GM12878 (cell line): ENCODE measurements around the gene SPC24. TPM values are rescaled to one million over a fixed set of nuclear protein-coding genes. Genes with fewer than 3 reads are reported as not detected.

ENCODE experiments used
- ATAC-seq: fragments of 200-7000 bp; cut with Tn5 transposase; 3 replicates; pipeline ENCODE4 v1.9.1; 2020; ENCODE audit warnings: mild to moderate bottlenecking, moderate library complexity
- Bru-seq: library from RNA; stranded (reverse); fragments of 400-500 nt; gene quantifications from one replicate; lab custom pipeline; 2021; lab: Mats Ljungman, UMichigan
- BruChase-seq, 2 experiments: library from RNA; stranded (reverse); fragments of 400-500 nt; gene quantifications; one replicate each; lab custom pipeline; 2021; lab: Mats Ljungman, UMichigan
- BruUV-seq: library from RNA; stranded (reverse); fragments of 400-500 nt; replicated peaks from 2 replicates; lab custom pipeline; 2021; lab: Mats Ljungman, UMichigan
- CTCF ChIA-PET: fragments of 300-600 bp; sonication (Branson Sonifier 250); formaldehyde crosslinking; extraction: SDS; loops from one replicate; lab custom pipeline; 2021; ENCODE audit warnings: inconsistent platforms; lab: Yijun Ruan, JAX
- POLR2A ChIA-PET: fragments of 350-600 bp; formaldehyde crosslinking; extraction: SDS; loops from one replicate; lab custom pipeline; 2021; ENCODE audit warnings: inconsistent platforms; lab: Charles Lee
- RAD21 ChIA-PET: fragments of 300-600 bp; sonication (Branson Sonifier 250); formaldehyde crosslinking; loops from one replicate; lab custom pipeline; 2023; ENCODE audit warnings: antibody characterized with exemption; ENCODE audit not compliant: unreplicated experiment; lab: Charles Lee
- SMC1A ChIA-PET: fragments of 300-600 bp; sonication (Branson Sonifier 250); formaldehyde crosslinking; loops from one replicate; lab custom pipeline; 2023; ENCODE audit not compliant: unreplicated experiment, uncharacterized antibody; lab: Charles Lee
- DNase-seq: peaks from one replicate; pipeline ENCODE4 v3.0.0-alpha.2; 2011; ENCODE audit warnings: low read depth, low spot score
- FAIRE-seq: peaks from 3 replicates; lab custom pipeline; 2011; peaks lifted over from hg19 to GRCh38; lab: Jason Lieb, UNC
- H2AFZ ChIP-seq: 2 replicates; pipeline ENCODE4 v1.6.0; 2011; ENCODE audit warnings: low read depth, low read length, control low read depth; ENCODE audit not compliant: control insufficient read depth
- H3K27ac ChIP-seq: 2 replicates; pipeline ENCODE4 v1.5.1; 2011; ENCODE audit warnings: control low read depth; ENCODE audit not compliant: control insufficient read depth, insufficient read depth
- H3K27me3 ChIP-seq, 2 experiments: replicated peaks in 1 of 2; 2 replicates each; pipeline versions ENCODE4 v1.6.0 to v1.6.1; 2011; ENCODE audit warnings: low read length in 1 of 2; ENCODE audit not compliant: control insufficient read depth in 2 of 2, insufficient read depth in 2 of 2
- H3K36me3 ChIP-seq, 2 experiments: 2 replicates each; pipeline ENCODE4 v1.5.1; 2011; ENCODE audit warnings: low read length in 1 of 2; ENCODE audit not compliant: control insufficient read depth in 2 of 2, insufficient read depth in 2 of 2
- H3K4me1 ChIP-seq: 2 replicates; pipeline ENCODE4 v1.6.1; 2011; ENCODE audit warnings: mild to moderate bottlenecking, low read length, moderate library complexity, mixed read lengths; ENCODE audit not compliant: control insufficient read depth, insufficient read depth
- H3K4me2 ChIP-seq: 2 replicates; pipeline ENCODE4 v1.6.0; 2011; ENCODE audit warnings: control low read depth; ENCODE audit not compliant: control insufficient read depth, insufficient read depth
- H3K4me3 ChIP-seq: fragments of 200-600 bp; sonication (generic); 2 replicates; pipeline ENCODE4 v1.5.1; 2016
- H3K79me2 ChIP-seq: 2 replicates; pipeline ENCODE4 v1.6.0; 2011; ENCODE audit warnings: low read length; ENCODE audit not compliant: control insufficient read depth, insufficient read depth
- H3K9ac ChIP-seq: 2 replicates; pipeline ENCODE4 v1.8.0; 2011; ENCODE audit warnings: low read length, control low read depth, mixed read lengths; ENCODE audit not compliant: control insufficient read depth, insufficient read depth
- H3K9me3 ChIP-seq: replicated peaks from 3 replicates; pipeline ENCODE4 v1.5.1; 2011; ENCODE audit warnings: mild to moderate bottlenecking, low read length; ENCODE audit not compliant: control insufficient read depth, insufficient read depth
- H4K20me1 ChIP-seq: 2 replicates; pipeline ENCODE4 v1.6.0; 2011; ENCODE audit not compliant: control insufficient read depth, insufficient read depth
- HDAC2 ChIP-seq: fragments of 200-600 bp; sonication (generic); IDR thresholded peaks from 2 replicates; pipeline ENCODE4 v1.6.1; 2017
- IRF3 ChIP-seq: fragments of 450-650 bp; IDR thresholded peaks from 2 replicates; pipeline ENCODE4 v1.6.1; 2014; ENCODE audit warnings: mild to moderate bottlenecking
- KLF5 ChIP-seq: fragments of 450-650 bp; IDR thresholded peaks from 2 replicates; pipeline ENCODE4 v1.6.1; 2014; ENCODE audit warnings: mild to moderate bottlenecking; ENCODE audit not compliant: partially characterized antibody
- NBN ChIP-seq: fragments of 450-650 bp; IDR thresholded peaks from 2 replicates; pipeline ENCODE4 v1.6.1; 2016
- NFYA ChIP-seq: IDR thresholded peaks from 2 replicates; pipeline ENCODE4 v1.6.1; 2011; ENCODE audit warnings: low read depth, mild to moderate bottlenecking, low read length, improper control_type of control experiment, borderline replicate concordance
- NR2F1 ChIP-seq: fragments of 450-650 bp; conservative IDR thresholded peaks from 2 replicates; pipeline ENCODE4 v1.6.1; 2017; ENCODE audit warnings: mild to moderate bottlenecking
- PRDM15 ChIP-seq: fragments of 450-650 bp; formaldehyde crosslinking; IDR thresholded peaks from 2 replicates; pipeline ENCODE4 v1.4.0; 2020; ENCODE audit warnings: mild to moderate bottlenecking, moderate library complexity
- SIN3A ChIP-seq: IDR thresholded peaks from 2 replicates; pipeline ENCODE4 v1.6.1; 2012; ENCODE audit warnings: low read depth, low read length, improper control_type of control experiment
- SKIL ChIP-seq: fragments of 450-650 bp; IDR thresholded peaks from 2 replicates; pipeline ENCODE4 v1.6.1; 2017; ENCODE audit warnings: mild to moderate bottlenecking, low read depth, inconsistent platforms; ENCODE audit not compliant: poor library complexity, severe bottlenecking
- TCF7 ChIP-seq: IDR thresholded peaks from 2 replicates; pipeline ENCODE4 v1.6.1; 2014; ENCODE audit warnings: antibody characterized with exemption, borderline replicate concordance
- WGBS: methylation state at CpG from one replicate; pipeline ENCODE4 v1.1.6; 2016; ENCODE audit warnings: low lambda C conversion rate; ENCODE audit not compliant: insufficient replicate concordance, insufficient coverage; ENCODE audit errors: missing lambda C conversion rate; 5-methylcytosine and 5-hydroxymethylcytosine counted together
- in situ Hi-C: fragments of 300-500 bp; cut with MboI; formaldehyde crosslinking; loops from 9 replicates; pipeline ENCODE4 v1.14.3; 2018; ENCODE audit warnings: mixed read lengths
- intact Hi-C: fragments of 100-400 bp; cut with micrococcal nuclease; formaldehyde crosslinking; loops from one replicate; pipeline ENCODE4 v1.14.2; 2022; ENCODE audit not compliant: unreplicated experiment
- long read RNA-seq, 2 experiments: library from polyadenylated mRNA; unstranded; transcript quantifications; one replicate each; pipeline ENCODE4 v2.0.0, GENCODE V29; 2019 to 2020
- polyA minus RNA-seq, 3 experiments: library from RNA; depleted of rRNA, polyadenylated mRNA; stranded (reverse); fragments of >200 nt; gene quantifications; 2 replicates each; pipeline ENCODE4 v1.2.3, GENCODE V29; 2011
- polyA plus RNA-seq, 11 experiments: library from polyadenylated mRNA; depleted of rRNA in 4 of 11; unstranded in 6 of 11; stranded (reverse) in 5 of 11; fragments of >200 nt; fragmentation: Nextera tagmentation in 4 of 11; fragmentation: Illumina TruSeq in 1 of 11; extraction: Ambion mirVana in 4 of 11; extraction: Trizol in 1 of 11; gene quantifications; 1 replicate in 1 of 11; 2 replicates in 10 of 11; pipeline versions ENCODE4 v1.2.1 to v1.2.3, GENCODE V29; 2011 to 2016; ENCODE audit warnings: inconsistent platforms in 2 of 11, missing spikeins in 2 of 11, low read depth in 1 of 11
- total RNA-seq, 4 experiments: library from RNA; depleted of rRNA in 3 of 4; stranded (reverse); fragments of >200 nt in 3 of 4; fragmentation: Illumina TruSeq in 1 of 4; extraction: Trizol in 1 of 4; gene quantifications; 2 replicates each; pipeline versions ENCODE4 v1.2.1 to v1.2.3, GENCODE V29; 2013 to 2021

Gene SPC24, protein sequence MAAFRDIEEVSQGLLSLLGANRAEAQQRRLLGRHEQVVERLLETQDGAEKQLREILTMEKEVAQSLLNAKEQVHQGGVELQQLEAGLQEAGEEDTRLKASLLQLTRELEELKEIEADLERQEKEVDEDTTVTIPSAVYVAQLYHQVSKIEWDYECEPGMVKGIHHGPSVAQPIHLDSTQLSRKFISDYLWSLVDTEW
- 7.9 and 10.3 TPM in 2 replicates for total RNA-seq (2013; cell fraction: nucleolus; rRNA removed)
- total RNA-seq (2014; rRNA removed) = 69.3 and 70.8 TPM in 2 replicates
- 43.4 and 47.0 TPM in 2 replicates for total RNA-seq (2014; rRNA removed; fragmentation: Illumina TruSeq; extraction: Trizol)
- total RNA-seq (2021) = 59.1 and 65.0 TPM in 2 replicates
- polyA plus RNA-seq (2011; ENCODE audit: low read depth) = 15.4 TPM
- polyA plus RNA-seq (2011; rRNA removed) = 22.0 and 25.6 TPM in 2 replicates
- 27.5 and 36.4 TPM in 2 replicates for polyA plus RNA-seq (2011; cell fraction: cytosol; rRNA removed)
- 28.5 and 31.1 TPM in 2 replicates for polyA plus RNA-seq (2011; cell fraction: nucleus; rRNA removed)
- 18.4 and 22.6 TPM in 2 replicates for polyA plus RNA-seq (2012)
- 17.0 and 18.1 TPM in 2 replicates for polyA plus RNA-seq (2014; fragmentation: Illumina TruSeq; extraction: Trizol)
- polyA plus RNA-seq (2014; fragmentation: Nextera tagmentation; extraction: Ambion mirVana) = 10 to 100 TPM in 1 of 2 experiments, 1 to 10 TPM in 1; 9.4 to 18.4 TPM
- polyA plus RNA-seq (2014; rRNA removed) = 34.4 and 55.4 TPM in 2 replicates
- polyA plus RNA-seq (2016; fragmentation: Nextera tagmentation; extraction: Ambion mirVana) = 10 to 100 TPM; 65.3 to 72.6 TPM
- 50.6 and 56.3 TPM in 2 replicates for polyA minus RNA-seq (2011; rRNA and poly(A)+ RNA removed)
- polyA minus RNA-seq (2011; cell fraction: cytosol; rRNA and poly(A)+ RNA removed) = 27.4 and 31.9 TPM in 2 replicates
- 8.1 and 16.5 TPM in 2 replicates for polyA minus RNA-seq (2011; cell fraction: nucleus; rRNA and poly(A)+ RNA removed)
- percentile 65 among the genes with signal in this experiment for Bru-seq, nascent RNA
- percentile 59 among the genes with signal in this experiment for BruChase-seq, experiment 1, labeled RNA remaining after a 6-hour chase
- percentile 66 among the genes with signal in this experiment for BruChase-seq, experiment 2, labeled RNA remaining after a 2-hour chase
- long read RNA-seq, experiment 1, partial matches to known transcripts = 1 of 38 reads
- long read RNA-seq, experiment 1, other reads (novel, unspliced or antisense) = 31 of 38 reads
- long read RNA-seq, experiment 2, partial matches to known transcripts = 2 of 7 reads
- long read RNA-seq, experiment 2, other reads (novel, unspliced or antisense) = 3 of 7 reads

GRCh38 chr19:11155373-11156120 lies at the start of gene SPC24:
TSS of gene SPC24 (minus strand) at chr19:11155782. CDS start at chr19:11155776, 6 bp downstream.
- in situ Hi-C loops (no loop called here), intact Hi-C loops (loop anchor here (2.0 kb wide), 1 partner anchor 41 kb away; the partner anchor contains the start of gene KANK2)
- ATAC-seq (peak; percentile 99), FAIRE-seq (peak; percentile 98), DNase-seq (peak; percentile 94)
- ChIA-PET SMC1A (interaction anchor here (0.6 to 2.4 kb wide), 7 partner anchors 10 to 219 kb away, joined by 3 to 7 read pairs (median 3); partner anchors contain the start of gene KANK2), POLR2A (interaction anchor here (0.7 to 1.8 kb wide), 7 partner anchors 9 to 327 kb away, joined by 3 to 8 read pairs (median 4); partner anchors contain the start of genes LDLR and RAB3D), RAD21 (interaction anchor here (0.8 to 1.2 kb wide), 3 partner anchors 17 to 120 kb away, joined by 3 read pairs; no protein-coding TSS in a partner anchor), CTCF (interaction anchor here (1.0 to 2.9 kb wide), 5 partner anchors 30 to 283 kb away, joined by 3 to 14 read pairs (median 4); no protein-coding TSS in a partner anchor)
- peak within 1 kb of the TSS; percentile 99 for H2AFZ ChIP-seq
- BruUV-seq = no TSS peak
- H4K20me1 ChIP-seq = no peaks in the 10 kb centered on the region
- H3K27me3 ChIP-seq = no peaks in the 10 kb centered on the region
- peak within 1 kb of the TSS; percentile 91 for H3K27ac ChIP-seq
- WGBS = under 1% methylated on average over 37 of the region's 50 CpGs
- peak within 1 kb of the TSS; percentile 96 for H3K9ac ChIP-seq
- peak within 1 kb of the TSS; percentile 95 for H3K4me3 ChIP-seq
- H3K4me2 ChIP-seq = peak within 1 kb of the TSS; percentile 87
- no peaks in the 10 kb centered on the region for H3K36me3 ChIP-seq
- H3K4me1 ChIP-seq = no peaks in the 10 kb centered on the region; the same call in 1 of the 2 replicates
- H3K79me2 ChIP-seq = peaks cover 26% of the 10 kb centered on the region
- no peaks in the 10 kb centered on the region; the same call in 2 of the 3 replicates for H3K9me3 ChIP-seq
- TF ChIP-seq HDAC2 = 0 out of 2 replicates have a peak, but pooled peaks have one; percentile 61
- no peak for TF ChIP-seq NBN
- no peak for TF ChIP-seq NR2F1
- no peak for TF ChIP-seq PRDM15 (CRISPR knock-in tag)
- no peak for TF ChIP-seq TCF7
- peak; percentile 99 for TF ChIP-seq SIN3A
- TF ChIP-seq NFYA = peak; percentile 53
- TF ChIP-seq SKIL = peak; percentile 7
- peak; percentile 93 for TF ChIP-seq IRF3
- no peak for TF ChIP-seq KLF5
